ENCODE measurements around the gene SYS1.

The SYS1 gene

GRCh38 chr20:45362804-45363610 is at the start of gene SYS1:
Gene SYS1, plus strand, starts transcription at chr20:45363156. Its CDS starts 376 bp downstream, at chr20:45363532.
- peak; percentile 97 for DNase-seq (ENCODE audit: low spot score)

GRCh38 chr20:45313943-45314342 is 49.0 kb upstream of the SYS1 start:
- DNase-seq (ENCODE audit: low spot score), result no peak

GRCh38 chr20:45315672-45316071 is 47.3 kb upstream of the SYS1 start:
- no peak for DNase-seq (ENCODE audit: low spot score)

- DNase-seq (ENCODE audit: low spot score), result no peak
Measured at GRCh38 chr20:45316150-45317080, 46.5 kb upstream of the SYS1 start.

- DNase-seq (ENCODE audit: low spot score), result no peak
Measured at GRCh38 chr20:45317826-45318225, 45.1 kb upstream of the SYS1 start.

GRCh38 chr20:45318386-45318939 is 44.5 kb upstream of the SYS1 start:
- DNase-seq (ENCODE audit: low spot score), result no peak

- no peak for DNase-seq (ENCODE audit: low spot score)
Measured at GRCh38 chr20:45318948-45319347, 44.0 kb upstream of the SYS1 start.

- no peak for DNase-seq (ENCODE audit: low spot score)
Measured at GRCh38 chr20:45320948-45321595, 41.9 kb upstream of the SYS1 start.

GRCh38 chr20:45322952-45323383 is 40.0 kb upstream of the SYS1 start:
- peak; percentile 58 for DNase-seq (ENCODE audit: low spot score)

- no peak for DNase-seq (ENCODE audit: low spot score)
Measured at GRCh38 chr20:45323731-45324130, 39.2 kb upstream of the SYS1 start.

GRCh38 chr20:45325371-45325770 is 37.6 kb upstream of the SYS1 start:
- no peak for DNase-seq (ENCODE audit: low spot score)

GRCh38 chr20:45328451-45328850 is 34.5 kb upstream of the SYS1 start:
- DNase-seq (ENCODE audit: low spot score), result no peak

- DNase-seq (ENCODE audit: low spot score), result no peak
Measured at GRCh38 chr20:45329497-45330319, 33.2 kb upstream of the SYS1 start.

- DNase-seq (ENCODE audit: low spot score), result no peak
Measured at GRCh38 chr20:45330476-45330875, 32.5 kb upstream of the SYS1 start.

- DNase-seq (ENCODE audit: low spot score), result peak; percentile 84
Measured at GRCh38 chr20:45336530-45337366, 26.2 kb upstream of the SYS1 start.

- DNase-seq (ENCODE audit: low spot score), result peak; percentile 92
Measured at GRCh38 chr20:45337367-45338120, 25.4 kb upstream of the SYS1 start.

GRCh38 chr20:45338121-45339030 is 24.6 kb upstream of the SYS1 start:
- DNase-seq (ENCODE audit: low spot score), result no peak

GRCh38 chr20:45339084-45339483 is 23.9 kb upstream of the SYS1 start:
- DNase-seq (ENCODE audit: low spot score), result no peak

All from hepatic stellate cell (primary cell).